Activated naive CD8-positive, alpha-beta T cell treated with anti-CD3 and anti-CD28 coated beads, Interleukin-2, amount 50 U/mL, for 24 hours (primary cell): Measurements from ENCODE around the gene DMKN.

Source experiments
- ATAC-seq: fragments of 150-1000 bp; cut with Tn5 transposase; one replicate; pipeline ENCODE4 v1.10.0; 2021
- DNase-seq: peaks from one replicate; pipeline ENCODE4 v3.0.0; 2021
- H3K27ac Mint-ChIP-seq: one replicate; pipeline ENCODE4 v1.8.0; 2021; ENCODE audit warnings: mild to moderate bottlenecking, mixed read lengths
- H3K27me3 Mint-ChIP-seq: one replicate; pipeline ENCODE4 v1.8.0; 2021; ENCODE audit warnings: mixed read lengths
- H3K36me3 Mint-ChIP-seq: one replicate; pipeline ENCODE4 v1.8.0; 2021; ENCODE audit warnings: low read depth, mixed read lengths
- H3K4me1 Mint-ChIP-seq: one replicate; pipeline ENCODE4 v1.8.0; 2021; ENCODE audit warnings: mixed read lengths
- H3K4me3 Mint-ChIP-seq: one replicate; pipeline ENCODE4 v1.8.0; 2021; ENCODE audit warnings: mild to moderate bottlenecking, moderate library complexity, mixed read lengths
- H3K9me3 Mint-ChIP-seq: one replicate; pipeline ENCODE4 v1.8.0; 2021; ENCODE audit warnings: mixed read lengths

DMKN gene

GRCh38 chr19:35521124-35521743 lies 7.8 kb upstream of the DMKN start:
- DNase-seq, result no peak
- no peaks in the 10 kb centered on the region for H3K4me1 Mint-ChIP-seq

GRCh38 chr19:35519291-35519690 lies 5.8 kb upstream of the DMKN start:
- H3K9me3 Mint-ChIP-seq, result no peaks in the 10 kb centered on the region
- no peak overlapping the region for H3K27ac Mint-ChIP-seq
- ATAC-seq (no peak), DNase-seq (no peak)
- no peaks in the 10 kb centered on the region for H3K4me1 Mint-ChIP-seq
- no peaks in the 10 kb centered on the region for H3K36me3 Mint-ChIP-seq
- H3K4me3 Mint-ChIP-seq, result no peak overlapping the region
- H3K27me3 Mint-ChIP-seq, result peaks cover 11% of the 10 kb centered on the region

More at GRCh38 chr19:35521124-35521743, 7.8 kb upstream of the DMKN start:
- H3K36me3 Mint-ChIP-seq, result no peaks in the 10 kb centered on the region
- no peak overlapping the region for H3K27ac Mint-ChIP-seq
- no peak overlapping the region for H3K4me3 Mint-ChIP-seq
- peaks cover 9% of the 10 kb centered on the region for H3K27me3 Mint-ChIP-seq
- ATAC-seq, result no peak
- H3K9me3 Mint-ChIP-seq, result no peaks in the 10 kb centered on the region

GRCh38 chr19:35518313-35518712 lies 4.9 kb upstream of the DMKN start:
- no peak overlapping the region for H3K4me3 Mint-ChIP-seq
- H3K27me3 Mint-ChIP-seq, result peaks cover 13% of the 10 kb centered on the region
- H3K36me3 Mint-ChIP-seq, result no peaks in the 10 kb centered on the region
- DNase-seq (no peak), ATAC-seq (no peak)
- no peaks in the 10 kb centered on the region for H3K4me1 Mint-ChIP-seq
- no peak overlapping the region for H3K27ac Mint-ChIP-seq
- H3K9me3 Mint-ChIP-seq, result no peaks in the 10 kb centered on the region

- Mint-ChIP-seq H3K27me3 (peaks cover 20% of the 10 kb centered on the region), H3K27ac (no peak overlapping the region), H3K9me3 (no peaks in the 10 kb centered on the region), H3K4me1 (no peaks in the 10 kb centered on the region), H3K36me3 (no peaks in the 10 kb centered on the region), H3K4me3 (no peak overlapping the region)
- DNase-seq (no peak), ATAC-seq (no peak)
These were observed 3.9 kb upstream of the DMKN start for GRCh38 chr19:35517342-35517741.

- Mint-ChIP-seq H3K27me3 (peaks cover 28% of the 10 kb centered on the region), H3K36me3 (no peaks in the 10 kb centered on the region), H3K9me3 (no peaks in the 10 kb centered on the region), H3K27ac (no peak overlapping the region), H3K4me1 (no peaks in the 10 kb centered on the region), H3K4me3 (no peak overlapping the region)
- no peak for ATAC-seq
- DNase-seq, result no peak
These were observed 2.9 kb upstream of the DMKN start for GRCh38 chr19:35516310-35516709.

GRCh38 chr19:35514282-35514809 lies 897 bp upstream of the DMKN start:
- Mint-ChIP-seq H3K27ac (no peak overlapping the region), H3K9me3 (no peaks in the 10 kb centered on the region), H3K27me3 (peaks cover 42% of the 10 kb centered on the region), H3K4me1 (peaks cover 11% of the 10 kb centered on the region), H3K4me3 (no peak overlapping the region), H3K36me3 (no peaks in the 10 kb centered on the region)
- no peak for ATAC-seq
- no peak for DNase-seq

GRCh38 chr19:35512831-35513627 lies 420 bp downstream of the DMKN start:
- DNase-seq (no peak), ATAC-seq (no peak)
- Mint-ChIP-seq H3K27ac (no peak overlapping the region), H3K4me1 (peaks cover 15% of the 10 kb centered on the region), H3K36me3 (no peaks in the 10 kb centered on the region), H3K27me3 (peaks cover 49% of the 10 kb centered on the region), H3K4me3 (no peak overlapping the region), H3K9me3 (no peaks in the 10 kb centered on the region)

GRCh38 chr19:35511337-35511736 lies 2.1 kb downstream of the DMKN start:
- ATAC-seq (no peak), DNase-seq (no peak)
- H3K27me3 Mint-ChIP-seq, result peaks cover 54% of the 10 kb centered on the region
- H3K9me3 Mint-ChIP-seq, result no peaks in the 10 kb centered on the region
- no peak overlapping the region for H3K27ac Mint-ChIP-seq
- no peak overlapping the region for H3K4me3 Mint-ChIP-seq
- peaks cover 15% of the 10 kb centered on the region for H3K4me1 Mint-ChIP-seq
- no peaks in the 10 kb centered on the region for H3K36me3 Mint-ChIP-seq

- Mint-ChIP-seq H3K4me3 (no peak overlapping the region), H3K4me1 (peaks cover 15% of the 10 kb centered on the region), H3K27me3 (peaks cover 56% of the 10 kb centered on the region), H3K27ac (no peak overlapping the region), H3K9me3 (no peaks in the 10 kb centered on the region), H3K36me3 (no peaks in the 10 kb centered on the region)
- ATAC-seq (no peak), DNase-seq (no peak)
These were observed 2.9 kb downstream of the DMKN start for GRCh38 chr19:35510626-35510964.

GRCh38 chr19:35509861-35510625 lies 3.4 kb downstream of the DMKN start:
- Mint-ChIP-seq H3K27ac (no peak overlapping the region), H3K36me3 (no peaks in the 10 kb centered on the region), H3K4me3 (peak overlapping the region; percentile 57), H3K4me1 (peaks cover 15% of the 10 kb centered on the region), H3K9me3 (no peaks in the 10 kb centered on the region), H3K27me3 (peaks cover 62% of the 10 kb centered on the region)
- ATAC-seq (peak; percentile 67), DNase-seq (peak; percentile 88)

- Mint-ChIP-seq H3K4me3 (peak overlapping the region; percentile 57), H3K9me3 (no peaks in the 10 kb centered on the region), H3K4me1 (peaks cover 15% of the 10 kb centered on the region), H3K27me3 (peaks cover 60% of the 10 kb centered on the region), H3K36me3 (no peaks in the 10 kb centered on the region), H3K27ac (no peak overlapping the region)
- ATAC-seq (no peak), DNase-seq (peak; percentile 25)
These were observed 4.3 kb downstream of the DMKN start for GRCh38 chr19:35509018-35509652.

- DNase-seq (no peak), ATAC-seq (no peak)
- Mint-ChIP-seq H3K36me3 (no peaks in the 10 kb centered on the region), H3K4me3 (no peak overlapping the region), H3K4me1 (peaks cover 15% of the 10 kb centered on the region), H3K27ac (no peak overlapping the region), H3K9me3 (no peaks in the 10 kb centered on the region), H3K27me3 (peaks cover 57% of the 10 kb centered on the region)
These were observed 5.3 kb downstream of the DMKN start for GRCh38 chr19:35508129-35508528.

GRCh38 chr19:35507561-35507960 lies 5.9 kb downstream of the DMKN start:
- DNase-seq (no peak), ATAC-seq (no peak)
- Mint-ChIP-seq H3K4me1 (peaks cover 15% of the 10 kb centered on the region), H3K27me3 (peaks cover 54% of the 10 kb centered on the region), H3K36me3 (no peaks in the 10 kb centered on the region), H3K9me3 (no peaks in the 10 kb centered on the region), H3K4me3 (no peak overlapping the region), H3K27ac (no peak overlapping the region)

GRCh38 chr19:35506011-35506410 lies 7.4 kb downstream of the DMKN start:
- no peak for ATAC-seq
- H3K36me3 Mint-ChIP-seq, result no peaks in the 10 kb centered on the region
- H3K27ac Mint-ChIP-seq, result no peak overlapping the region
- no peak for DNase-seq
- no peak overlapping the region for H3K4me3 Mint-ChIP-seq
- H3K27me3 Mint-ChIP-seq, result peaks cover 47% of the 10 kb centered on the region
- H3K4me1 Mint-ChIP-seq, result peaks cover 15% of the 10 kb centered on the region
- no peaks in the 10 kb centered on the region for H3K9me3 Mint-ChIP-seq
